ENCODE data around the gene LTA.
A peak's percentile ranks its signal among the peaks of the same experiment; 100 is the strongest.

Gene LTA

GRCh38 chr6:31557443-31558317, 14.4 kb upstream of the LTA start:
- Histone ChIP-seq H3K4me1 (ENCODE audit: control insufficient read depth, insufficient read depth, low read length, unreplicated experiment) (peaks cover 29% of the 10 kb centered on the region), H3K4me3 (ENCODE audit: low read depth, low read length) (no peak overlapping the region), H3K27me3 (ENCODE audit: insufficient read depth, low read length) (no peaks in the 10 kb centered on the region), H3K79me2 (ENCODE audit: control insufficient read depth, insufficient read depth, low read length, unreplicated experiment) (peaks cover 4% of the 10 kb centered on the region), H3K27ac (ENCODE audit: low read depth, low read length) (no peak overlapping the region), H3K36me3 (ENCODE audit: insufficient read depth, low read length) (no peaks in the 10 kb centered on the region; the same call in none of the 2 replicates), H2AFZ (ENCODE audit: low read length, unreplicated experiment) (no peak overlapping the region)

GRCh38 chr6:31558318-31558625, 13.8 kb upstream of the LTA start:
- Histone ChIP-seq H3K4me1 (ENCODE audit: control insufficient read depth, insufficient read depth, low read length, unreplicated experiment) (peaks cover 35% of the 10 kb centered on the region), H3K4me3 (ENCODE audit: low read depth, low read length) (no peak overlapping the region), H3K79me2 (ENCODE audit: control insufficient read depth, insufficient read depth, low read length, unreplicated experiment) (peaks cover 4% of the 10 kb centered on the region), H3K36me3 (ENCODE audit: insufficient read depth, low read length) (no peaks in the 10 kb centered on the region; the same call in none of the 2 replicates), H3K27ac (ENCODE audit: low read depth, low read length) (no peak overlapping the region), H3K27me3 (ENCODE audit: insufficient read depth, low read length) (no peaks in the 10 kb centered on the region), H2AFZ (ENCODE audit: low read length, unreplicated experiment) (no peak overlapping the region)

GRCh38 chr6:31558631-31559500, 13.2 kb upstream of the LTA start:
- Histone ChIP-seq H3K36me3 (ENCODE audit: insufficient read depth, low read length) (no peaks in the 10 kb centered on the region; the same call in none of the 2 replicates), H3K27ac (ENCODE audit: low read depth, low read length) (peak overlapping the region; percentile 87; the same call in 1 of the 2 replicates), H3K27me3 (ENCODE audit: insufficient read depth, low read length) (no peaks in the 10 kb centered on the region), H3K79me2 (ENCODE audit: control insufficient read depth, insufficient read depth, low read length, unreplicated experiment) (peaks cover 4% of the 10 kb centered on the region), H3K4me1 (ENCODE audit: control insufficient read depth, insufficient read depth, low read length, unreplicated experiment) (peaks cover 41% of the 10 kb centered on the region), H3K4me3 (ENCODE audit: low read depth, low read length) (no peak overlapping the region), H2AFZ (ENCODE audit: low read length, unreplicated experiment) (no peak overlapping the region)

GRCh38 chr6:31559606-31559957, 12.5 kb upstream of the LTA start:
- Histone ChIP-seq H3K4me3 (ENCODE audit: low read depth, low read length) (peak overlapping the region; percentile 19; the same call in 1 of the 2 replicates), H2AFZ (ENCODE audit: low read length, unreplicated experiment) (no peak overlapping the region), H3K79me2 (ENCODE audit: control insufficient read depth, insufficient read depth, low read length, unreplicated experiment) (peaks cover 4% of the 10 kb centered on the region), H3K27me3 (ENCODE audit: insufficient read depth, low read length) (no peaks in the 10 kb centered on the region), H3K27ac (ENCODE audit: low read depth, low read length) (peak overlapping the region; percentile 87), H3K36me3 (ENCODE audit: insufficient read depth, low read length) (no peaks in the 10 kb centered on the region; the same call in 1 of the 2 replicates), H3K4me1 (ENCODE audit: control insufficient read depth, insufficient read depth, low read length, unreplicated experiment) (peaks cover 41% of the 10 kb centered on the region)

- Histone ChIP-seq H3K4me3 (ENCODE audit: low read depth, low read length) (peak overlapping the region; percentile 19; the same call in 1 of the 2 replicates), H3K27ac (ENCODE audit: low read depth, low read length) (peak overlapping the region; percentile 87), H3K27me3 (ENCODE audit: insufficient read depth, low read length) (no peaks in the 10 kb centered on the region), H3K4me1 (ENCODE audit: control insufficient read depth, insufficient read depth, low read length, unreplicated experiment) (peaks cover 41% of the 10 kb centered on the region), H3K36me3 (ENCODE audit: insufficient read depth, low read length) (no peaks in the 10 kb centered on the region; the same call in 1 of the 2 replicates), H3K79me2 (ENCODE audit: control insufficient read depth, insufficient read depth, low read length, unreplicated experiment) (peaks cover 4% of the 10 kb centered on the region), H2AFZ (ENCODE audit: low read length, unreplicated experiment) (no peak overlapping the region)
These were observed 12.0 kb upstream of the LTA start for GRCh38 chr6:31559958-31560696.

- Histone ChIP-seq H3K27ac (ENCODE audit: low read depth, low read length) (peak overlapping the region; percentile 87), H3K36me3 (ENCODE audit: insufficient read depth, low read length) (no peaks in the 10 kb centered on the region; the same call in 1 of the 2 replicates), H3K79me2 (ENCODE audit: control insufficient read depth, insufficient read depth, low read length, unreplicated experiment) (peaks cover 4% of the 10 kb centered on the region), H2AFZ (ENCODE audit: low read length, unreplicated experiment) (no peak overlapping the region), H3K4me1 (ENCODE audit: control insufficient read depth, insufficient read depth, low read length, unreplicated experiment) (peaks cover 41% of the 10 kb centered on the region), H3K4me3 (ENCODE audit: low read depth, low read length) (0 out of 2 replicates have a peak overlapping the region, but pooled peaks have one; percentile 1), H3K27me3 (ENCODE audit: insufficient read depth, low read length) (no peaks in the 10 kb centered on the region)
These were observed 11.4 kb upstream of the LTA start for GRCh38 chr6:31560697-31561058.

GRCh38 chr6:31567531-31568370, 4.3 kb upstream of the LTA start:
- Histone ChIP-seq H3K4me1 (ENCODE audit: control insufficient read depth, insufficient read depth, low read length, unreplicated experiment) (peaks cover 11% of the 10 kb centered on the region), H2AFZ (ENCODE audit: low read length, unreplicated experiment) (no peak overlapping the region), H3K79me2 (ENCODE audit: control insufficient read depth, insufficient read depth, low read length, unreplicated experiment) (no peaks in the 10 kb centered on the region), H3K36me3 (ENCODE audit: insufficient read depth, low read length) (no peaks in the 10 kb centered on the region), H3K4me3 (ENCODE audit: low read depth, low read length) (no peak overlapping the region), H3K27me3 (ENCODE audit: insufficient read depth, low read length) (no peaks in the 10 kb centered on the region), H3K27ac (ENCODE audit: low read depth, low read length) (no peak overlapping the region)

GRCh38 chr6:31568537-31568961, 3.5 kb upstream of the LTA start:
- Histone ChIP-seq H3K4me3 (ENCODE audit: low read depth, low read length) (no peak overlapping the region), H3K36me3 (ENCODE audit: insufficient read depth, low read length) (no peaks in the 10 kb centered on the region), H3K79me2 (ENCODE audit: control insufficient read depth, insufficient read depth, low read length, unreplicated experiment) (no peaks in the 10 kb centered on the region), H3K27ac (ENCODE audit: low read depth, low read length) (no peak overlapping the region), H3K27me3 (ENCODE audit: insufficient read depth, low read length) (no peaks in the 10 kb centered on the region), H2AFZ (ENCODE audit: low read length, unreplicated experiment) (no peak overlapping the region), H3K4me1 (ENCODE audit: control insufficient read depth, insufficient read depth, low read length, unreplicated experiment) (peaks cover 3% of the 10 kb centered on the region)

GRCh38 chr6:31569861-31570536, 2.1 kb upstream of the LTA start:
- H3K27ac ChIP-seq (ENCODE audit: low read depth, low read length), result no peak overlapping the region
- H3K4me1 ChIP-seq (ENCODE audit: control insufficient read depth, insufficient read depth, low read length, unreplicated experiment), result no peaks in the 10 kb centered on the region

More at GRCh38 chr6:31569861-31570536, 2.1 kb upstream of the LTA start:
- Histone ChIP-seq H2AFZ (ENCODE audit: low read length, unreplicated experiment) (no peak overlapping the region), H3K36me3 (ENCODE audit: insufficient read depth, low read length) (no peaks in the 10 kb centered on the region), H3K79me2 (ENCODE audit: control insufficient read depth, insufficient read depth, low read length, unreplicated experiment) (no peaks in the 10 kb centered on the region), H3K27me3 (ENCODE audit: insufficient read depth, low read length) (peaks cover 6% of the 10 kb centered on the region; the same call in 1 of the 2 replicates), H3K4me3 (ENCODE audit: low read depth, low read length) (no peak overlapping the region)

All from ACC112 (cell line).